OCI-LY1 (cell line): ENCODE data around the gene MVB12B.

ENCODE experiments used
- H2AFZ ChIP-seq: fragments of 200-600 bp; sonication (generic), shearing (Covaris generic); 2 replicates; pipeline ENCODE4 v1.6.0; 2014; ENCODE audit warnings: antibody characterized with exemption, mild to moderate bottlenecking, low read length
- H3F3A ChIP-seq: fragments of 200-600 bp; sonication (generic), shearing (Covaris generic); 2 replicates; pipeline ENCODE4 v1.6.0; 2014; ENCODE audit warnings: mild to moderate bottlenecking, antibody characterized with exemption, low read length, moderate library complexity; ENCODE audit not compliant: insufficient read depth
- H3K27ac ChIP-seq: fragments of 200-600 bp; sonication (generic); 2 replicates; pipeline ENCODE4 v1.5.1; 2014; ENCODE audit warnings: low read length, mixed run types, mild to moderate bottlenecking, low read depth; ENCODE audit not compliant: poor library complexity, severe bottlenecking
- H3K27me3 ChIP-seq: fragments of 200-600 bp; sonication (generic); 2 replicates; pipeline ENCODE4 v1.6.0; 2014; ENCODE audit warnings: antibody characterized with exemption, mild to moderate bottlenecking, low read length, moderate library complexity; ENCODE audit not compliant: insufficient read depth
- H3K36me3 ChIP-seq: fragments of 200-600 bp; sonication (generic); 2 replicates; pipeline ENCODE4 v1.6.1; 2014; ENCODE audit warnings: mild to moderate bottlenecking, antibody characterized with exemption, low read length, moderate library complexity, mixed read lengths; ENCODE audit not compliant: insufficient read depth
- H3K4me1 ChIP-seq: fragments of 200-600 bp; sonication (generic); 2 replicates; pipeline ENCODE4 v1.5.1; 2014; ENCODE audit warnings: mild to moderate bottlenecking, low read length, moderate library complexity; ENCODE audit not compliant: insufficient read depth, severe bottlenecking
- H3K4me2 ChIP-seq: fragments of 200-600 bp; sonication (generic), shearing (Covaris generic); 2 replicates; pipeline ENCODE4 v1.6.1; 2014; ENCODE audit warnings: low read length
- H3K4me3 ChIP-seq: fragments of 200-600 bp; sonication (generic); 2 replicates; pipeline ENCODE4 v1.5.1; 2014; ENCODE audit warnings: low read length, low read depth, mild to moderate bottlenecking, mixed read lengths; ENCODE audit not compliant: poor library complexity, severe bottlenecking
- H3K79me2 ChIP-seq: fragments of 200-600 bp; shearing (Covaris generic); 2 replicates; pipeline ENCODE4 v1.6.1; 2016; ENCODE audit warnings: mixed run types, low read length, mixed read lengths; ENCODE audit not compliant: insufficient read depth
- H3K9ac ChIP-seq: fragments of 200-600 bp; sonication (generic), shearing (Covaris generic); 2 replicates; pipeline ENCODE4 v1.6.1; 2014; ENCODE audit warnings: mild to moderate bottlenecking, low read length, mixed read lengths
- H3K9me2 ChIP-seq: fragments of 200-600 bp; sonication (generic), shearing (Covaris generic); 2 replicates; pipeline ENCODE4 v1.6.1; 2014; ENCODE audit warnings: low read depth, mild to moderate bottlenecking, low read length, mixed read lengths
- H3K9me3 ChIP-seq: fragments of 200-600 bp; shearing (Covaris generic); 2 replicates; pipeline ENCODE4 v1.6.1; 2014; ENCODE audit warnings: low read length, mixed read lengths
- H4K20me1 ChIP-seq: fragments of 200-600 bp; sonication (generic), shearing (Covaris generic); 2 replicates; pipeline ENCODE4 v1.6.0; 2016; ENCODE audit warnings: mild to moderate bottlenecking, low read length; ENCODE audit not compliant: insufficient read depth
- CTCF ChIP-seq: fragments of 200-600 bp; sonication (generic), shearing (Covaris generic); IDR thresholded peaks from 2 replicates; pipeline ENCODE4 v1.5.1; 2017; ENCODE audit warnings: mild to moderate bottlenecking, antibody characterized with exemption, low read length, moderate library complexity, mixed read lengths
- EZH2 ChIP-seq: fragments of 200-600 bp; sonication (generic), shearing (Covaris generic); IDR thresholded peaks from 2 replicates; pipeline ENCODE4 v1.8.0; 2017; ENCODE audit warnings: borderline replicate concordance, mixed run types, mild to moderate bottlenecking, antibody characterized with exemption, low read length, moderate library complexity, mixed read lengths

The MVB12B gene

DNA sequence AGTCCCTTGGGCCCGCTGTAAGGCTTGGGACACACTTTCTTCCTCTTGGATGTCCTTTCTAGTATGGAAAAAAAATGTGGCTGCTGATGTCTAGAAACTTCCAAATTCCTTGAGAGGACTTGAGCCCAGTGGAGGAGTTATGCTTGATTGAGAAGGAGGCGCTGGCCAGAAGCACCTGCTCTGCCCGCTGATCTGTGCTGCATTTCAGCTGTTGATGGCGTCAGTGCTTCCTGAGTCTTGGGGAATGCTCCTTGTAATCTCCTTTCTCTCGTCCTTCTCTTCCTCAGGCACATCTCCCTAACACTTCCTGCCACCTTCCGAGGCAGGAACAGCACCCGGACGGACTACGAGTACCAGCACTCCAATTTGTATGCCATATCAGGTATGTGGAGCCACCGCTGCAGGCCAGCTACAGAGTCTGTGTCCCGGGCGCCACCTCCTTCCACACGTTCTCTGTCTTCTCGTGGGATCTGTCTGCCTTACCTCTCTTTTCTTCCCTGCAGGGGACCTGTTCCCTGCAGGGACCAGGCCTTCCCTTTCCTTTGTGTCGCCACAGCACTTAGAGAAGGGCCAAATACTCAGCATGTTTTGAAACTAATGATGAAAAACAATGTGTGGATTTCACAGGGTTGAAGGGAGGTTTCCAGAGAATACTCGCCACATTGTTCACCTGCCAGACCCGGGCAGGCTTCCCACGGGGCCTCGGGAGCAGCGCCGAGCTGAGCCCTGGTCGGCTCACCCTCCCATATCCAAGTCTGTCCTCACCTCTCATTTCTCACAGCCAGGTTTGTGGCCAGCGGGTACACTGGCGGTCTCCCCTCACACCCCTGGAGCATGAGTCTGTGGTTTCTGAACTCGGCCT lies 95.2 kb downstream of the MVB12B start:
- Histone ChIP-seq H2AFZ (no peak overlapping the region), H3K27me3 (0 out of 2 replicates have a peak, but pooled peaks cover 5% of the 10 kb centered on the region), H3F3A (no peaks in the 10 kb centered on the region), H3K36me3 (no peaks in the 10 kb centered on the region), H3K79me2 (no peaks in the 10 kb centered on the region), H4K20me1 (no peaks in the 10 kb centered on the region), H3K9me3 (no peaks in the 10 kb centered on the region), H3K9me2 (no peaks in the 10 kb centered on the region), H3K4me3 (no peak overlapping the region), H3K9ac (no peak overlapping the region), H3K4me2 (no peak overlapping the region), H3K27ac (no peak overlapping the region), H3K4me1 (no peaks in the 10 kb centered on the region)
- no peak for TF ChIP-seq CTCF
- no peak for TF ChIP-seq EZH2

DNA sequence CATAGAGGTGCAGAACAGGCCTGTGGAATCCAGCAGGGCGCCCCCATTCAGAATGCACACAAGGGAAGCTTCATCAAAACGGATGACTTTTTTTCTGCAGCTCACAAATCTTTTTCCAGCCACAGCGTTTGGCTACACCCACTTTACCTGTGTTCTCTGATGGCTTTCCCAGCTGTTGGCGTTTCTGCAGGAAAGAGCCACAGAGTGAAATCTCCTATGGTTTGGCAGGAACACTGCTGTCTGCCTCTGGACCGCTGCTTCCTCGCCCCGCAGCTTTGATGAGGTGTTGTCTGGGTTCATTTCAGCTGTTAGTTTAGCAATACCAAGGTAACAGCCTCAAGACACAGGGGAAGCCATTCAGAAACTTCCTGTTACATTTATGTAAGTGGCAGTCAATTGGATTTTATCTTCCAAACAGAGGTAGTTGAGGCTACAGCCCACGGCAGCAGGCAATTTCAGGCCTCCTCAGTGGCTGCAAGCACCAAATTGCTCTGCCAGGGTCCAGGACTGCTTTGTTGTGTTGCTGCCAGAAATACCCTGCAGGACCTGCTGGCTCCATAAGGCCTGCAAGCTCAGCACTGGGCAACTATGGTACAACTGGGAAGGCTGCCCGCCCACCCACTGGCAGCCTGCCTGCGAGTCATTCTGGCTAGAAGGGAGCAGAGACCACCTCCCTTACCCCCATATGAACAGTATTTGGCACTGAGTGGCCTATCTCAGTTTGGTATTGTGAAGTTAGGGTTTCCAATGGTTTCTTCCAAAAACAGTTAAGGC lies 96.7 kb downstream of the MVB12B start:
- Histone ChIP-seq H3K9me2 (no peaks in the 10 kb centered on the region), H3K36me3 (no peaks in the 10 kb centered on the region), H3K9ac (no peak overlapping the region), H4K20me1 (no peaks in the 10 kb centered on the region), H3K4me3 (no peak overlapping the region), H3K4me1 (no peaks in the 10 kb centered on the region), H3K27ac (no peak overlapping the region), H2AFZ (no peak overlapping the region), H3F3A (no peaks in the 10 kb centered on the region), H3K27me3 (0 out of 2 replicates have a peak, but pooled peaks cover 5% of the 10 kb centered on the region), H3K4me2 (no peak overlapping the region), H3K79me2 (no peaks in the 10 kb centered on the region), H3K9me3 (no peaks in the 10 kb centered on the region)
- TF ChIP-seq EZH2 (no peak), CTCF (no peak)

- H3K9me2 ChIP-seq: no peaks in the 10 kb centered on the region
- H3K27me3 ChIP-seq: 0 out of 2 replicates have a peak, but pooled peaks cover 5% of the 10 kb centered on the region
- H3F3A ChIP-seq: no peaks in the 10 kb centered on the region
- no peak overlapping the region for H3K9ac ChIP-seq
- no peaks in the 10 kb centered on the region for H3K4me1 ChIP-seq
- H3K4me3 ChIP-seq: no peak overlapping the region
- TF ChIP-seq CTCF (no peak), EZH2 (no peak)
- no peaks in the 10 kb centered on the region for H3K79me2 ChIP-seq
- no peak overlapping the region for H2AFZ ChIP-seq
- no peaks in the 10 kb centered on the region for H3K36me3 ChIP-seq
- no peaks in the 10 kb centered on the region for H3K9me3 ChIP-seq
- H3K27ac ChIP-seq: no peak overlapping the region
- no peaks in the 10 kb centered on the region for H4K20me1 ChIP-seq
- no peak overlapping the region for H3K4me2 ChIP-seq
Observed at GRCh38 chr9:126423916-126424185, 97.2 kb downstream of the MVB12B start.
